Hepatocyte (in vitro differentiated cells): ENCODE data around the gene ZNF79. TPM values are rescaled to one million over a fixed set of nuclear protein-coding genes. Genes with fewer than 3 reads are reported as not detected.

Experiments used
- DNase-seq: peaks from one replicate; pipeline ENCODE4 v3.0.0-alpha.2; 2016; ENCODE audit warnings: low spot score
- H2AFZ ChIP-seq: fragments of 200-600 bp; sonication (generic); 2 replicates; pipeline ENCODE4 v1.6.0; 2016; ENCODE audit warnings: antibody characterized with exemption, mild to moderate bottlenecking
- H3K27ac ChIP-seq: fragments of 200-600 bp; sonication (generic); 2 replicates; pipeline ENCODE4 v1.5.1; 2016; ENCODE audit warnings: mild to moderate bottlenecking
- H3K27me3 ChIP-seq: fragments of 200-600 bp; sonication (generic); 2 replicates; pipeline ENCODE4 v1.6.1; 2016
- H3K36me3 ChIP-seq: fragments of 200-600 bp; sonication (generic); replicated peaks from 2 replicates; pipeline ENCODE4 v1.5.1; 2016; ENCODE audit warnings: low read depth; ENCODE audit not compliant: insufficient read depth
- H3K4me1 ChIP-seq: fragments of 200-600 bp; sonication (generic); 2 replicates; pipeline ENCODE4 v1.5.1; 2016; ENCODE audit warnings: mild to moderate bottlenecking, moderate library complexity; ENCODE audit not compliant: insufficient read depth
- H3K4me2 ChIP-seq: fragments of 200-600 bp; sonication (generic); 2 replicates; pipeline ENCODE4 v1.6.0; 2016
- H3K4me3 ChIP-seq: fragments of 200-600 bp; sonication (generic); 2 replicates; pipeline ENCODE4 v1.5.1; 2016; ENCODE audit warnings: mild to moderate bottlenecking
- H3K79me2 ChIP-seq: fragments of 200-600 bp; sonication (generic); 2 replicates; pipeline ENCODE4 v1.6.0; 2017; ENCODE audit warnings: mild to moderate bottlenecking
- H3K9me2 ChIP-seq: fragments of 200-600 bp; sonication (generic); replicated peaks from 2 replicates; pipeline ENCODE4 v1.6.0; 2017; ENCODE audit warnings: mild to moderate bottlenecking; ENCODE audit not compliant: insufficient read depth
- H3K9me3 ChIP-seq: fragments of 200-600 bp; sonication (generic); 2 replicates; pipeline ENCODE4 v1.5.1; 2016; ENCODE audit warnings: low read depth, mild to moderate bottlenecking
- H4K20me1 ChIP-seq: fragments of 200-600 bp; sonication (generic); 2 replicates; pipeline ENCODE4 v1.6.0; 2016; ENCODE audit warnings: mild to moderate bottlenecking; ENCODE audit not compliant: insufficient read depth, poor library complexity, severe bottlenecking
- EZH2 ChIP-seq: fragments of 200-600 bp; sonication (generic); IDR thresholded peaks from 2 replicates; pipeline ENCODE4 v1.6.1; 2016; ENCODE audit warnings: antibody characterized with exemption, mild to moderate bottlenecking, borderline replicate concordance
- EZH2phosphoT487 ChIP-seq: fragments of 200-600 bp; sonication (generic); IDR thresholded peaks from one replicate; pipeline ENCODE4 v1.6.1; 2018; ENCODE audit warnings: antibody characterized with exemption, mild to moderate bottlenecking, low read depth, moderate library complexity; ENCODE audit not compliant: unreplicated experiment, severe bottlenecking
- WGBS: methylation state at CpG from one replicate; pipeline ENCODE4 v1.1.6; 2016; ENCODE audit warnings: low lambda C conversion rate; ENCODE audit errors: missing lambda C conversion rate; 5-methylcytosine and 5-hydroxymethylcytosine counted together
- polyA plus RNA-seq: library from polyadenylated mRNA; unstranded; fragments of >200 nt; fragmentation: Nextera tagmentation; extraction: Ambion mirVana; gene quantifications from 2 replicates; pipeline ENCODE4 v1.2.1, GENCODE V29; 2016
- total RNA-seq: library from RNA; depleted of rRNA; stranded (reverse); fragments of >200 nt; gene quantifications from 2 replicates; pipeline ENCODE4 v1.2.3, GENCODE V29; 2014
- TF ChIP-seq, protein P1 (sequence below): fragments of 200-600 bp; sonication (generic); IDR thresholded peaks from 2 replicates; pipeline ENCODE4 v1.5.1; 2016; ENCODE audit warnings: antibody characterized with exemption, mild to moderate bottlenecking; ENCODE audit not compliant: poor library complexity

ZNF79 gene
- total and polyA plus RNA-seq, 2 experiments from 2014 or later = 6.0 to 9.0 TPM

DNA sequence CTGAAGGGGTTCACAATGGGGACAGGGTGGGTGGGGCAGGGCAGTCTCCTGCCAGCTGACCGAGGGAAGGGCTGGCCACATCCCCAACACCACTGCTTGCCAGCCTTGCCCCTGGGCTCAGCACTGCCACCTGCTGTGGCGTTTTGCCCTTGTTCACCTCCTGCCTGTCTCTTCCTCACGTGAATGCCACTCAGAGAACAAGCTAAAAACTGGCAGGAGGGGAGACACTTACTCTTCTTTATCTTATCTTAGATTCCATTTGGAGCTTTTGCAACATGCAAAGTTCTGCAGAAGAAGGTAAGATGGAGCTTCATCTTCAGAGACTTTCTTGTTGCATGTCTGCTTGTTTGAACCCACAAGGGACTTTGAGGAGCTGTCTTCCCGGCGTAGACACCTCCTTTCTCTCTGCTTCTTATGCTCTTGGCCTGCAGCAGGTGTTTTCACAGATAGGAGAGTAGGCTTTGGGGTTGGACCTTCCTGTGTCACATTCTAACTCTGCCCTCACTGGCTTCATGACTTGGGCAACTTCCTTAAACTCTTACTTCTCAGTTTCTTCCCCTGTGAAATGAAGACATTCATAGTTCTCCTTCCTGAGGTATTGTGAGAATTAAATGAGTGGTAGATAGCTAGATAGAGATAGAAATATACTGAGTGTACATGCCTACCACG lies 31.3 kb downstream of the ZNF79 start:
- no peak overlapping the region for H3K4me2 ChIP-seq
- 85% methylated on average over 6 of the region's 6 CpGs for WGBS
- H3K27ac ChIP-seq = no peak overlapping the region
- no peak for DNase-seq
- peaks cover 4% of the 10 kb centered on the region for H4K20me1 ChIP-seq
- no peaks in the 10 kb centered on the region for H3K36me3 ChIP-seq
- H3K4me1 ChIP-seq = peaks cover 11% of the 10 kb centered on the region
- H3K27me3 ChIP-seq = no peaks in the 10 kb centered on the region
- no peak overlapping the region for H2AFZ ChIP-seq
- H3K9me2 ChIP-seq = no peaks in the 10 kb centered on the region
- H3K4me3 ChIP-seq = no peak overlapping the region
- no peaks in the 10 kb centered on the region for H3K9me3 ChIP-seq
- no peak for TF ChIP-seq EZH2phosphoT487
- TF ChIP-seq, protein P1, sequence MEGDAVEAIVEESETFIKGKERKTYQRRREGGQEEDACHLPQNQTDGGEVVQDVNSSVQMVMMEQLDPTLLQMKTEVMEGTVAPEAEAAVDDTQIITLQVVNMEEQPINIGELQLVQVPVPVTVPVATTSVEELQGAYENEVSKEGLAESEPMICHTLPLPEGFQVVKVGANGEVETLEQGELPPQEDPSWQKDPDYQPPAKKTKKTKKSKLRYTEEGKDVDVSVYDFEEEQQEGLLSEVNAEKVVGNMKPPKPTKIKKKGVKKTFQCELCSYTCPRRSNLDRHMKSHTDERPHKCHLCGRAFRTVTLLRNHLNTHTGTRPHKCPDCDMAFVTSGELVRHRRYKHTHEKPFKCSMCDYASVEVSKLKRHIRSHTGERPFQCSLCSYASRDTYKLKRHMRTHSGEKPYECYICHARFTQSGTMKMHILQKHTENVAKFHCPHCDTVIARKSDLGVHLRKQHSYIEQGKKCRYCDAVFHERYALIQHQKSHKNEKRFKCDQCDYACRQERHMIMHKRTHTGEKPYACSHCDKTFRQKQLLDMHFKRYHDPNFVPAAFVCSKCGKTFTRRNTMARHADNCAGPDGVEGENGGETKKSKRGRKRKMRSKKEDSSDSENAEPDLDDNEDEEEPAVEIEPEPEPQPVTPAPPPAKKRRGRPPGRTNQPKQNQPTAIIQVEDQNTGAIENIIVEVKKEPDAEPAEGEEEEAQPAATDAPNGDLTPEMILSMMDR = peak; percentile 12
- peaks cover 9% of the 10 kb centered on the region for H3K79me2 ChIP-seq

DNA sequence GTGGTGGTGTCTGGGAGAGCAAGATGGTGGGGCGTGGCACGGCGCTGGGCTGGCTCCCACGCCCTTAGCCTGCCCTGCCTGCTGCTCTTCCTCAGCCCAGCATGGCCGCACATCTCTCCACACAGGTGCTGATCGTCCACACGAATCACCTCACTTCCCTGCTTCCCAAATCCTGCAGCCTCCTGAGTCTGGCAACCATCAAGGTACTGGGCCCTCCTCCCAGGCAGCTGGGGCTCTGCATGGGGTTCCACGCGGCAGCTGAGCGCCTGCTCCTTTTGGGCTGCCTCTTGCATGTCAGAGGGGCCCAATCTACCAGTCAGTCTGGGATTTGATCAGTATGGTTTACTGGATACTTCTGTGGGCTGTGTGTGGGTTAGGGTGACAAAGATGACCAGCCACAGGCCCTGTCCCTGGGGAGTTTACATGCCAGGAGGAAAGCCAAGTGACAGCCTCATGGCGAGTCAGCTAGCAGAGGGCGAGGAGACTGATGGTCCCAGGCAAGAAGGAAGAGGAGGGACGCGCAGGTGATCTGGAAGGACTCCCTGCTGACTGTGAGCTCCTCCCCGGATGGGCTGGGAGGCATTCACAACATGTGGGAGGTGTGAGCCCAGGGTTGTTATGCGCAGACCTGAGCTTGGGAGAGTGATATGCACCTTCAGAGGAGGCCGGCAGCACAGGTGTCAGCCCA lies 33.2 kb downstream of the ZNF79 start:
- peaks cover 6% of the 10 kb centered on the region for H3K4me1 ChIP-seq
- no peak for DNase-seq
- H3K4me3 ChIP-seq = no peak overlapping the region
- no peaks in the 10 kb centered on the region for H4K20me1 ChIP-seq
- no peaks in the 10 kb centered on the region for H3K27me3 ChIP-seq
- H3K27ac ChIP-seq = no peak overlapping the region
- H3K36me3 ChIP-seq = no peaks in the 10 kb centered on the region
- H3K79me2 ChIP-seq = peaks cover 2% of the 10 kb centered on the region
- no peak for TF ChIP-seq EZH2
- H3K9me3 ChIP-seq = no peaks in the 10 kb centered on the region
- no peak overlapping the region for H2AFZ ChIP-seq
- 94% methylated on average over 16 of the region's 17 CpGs for WGBS
- no peaks in the 10 kb centered on the region for H3K9me2 ChIP-seq
- no peak overlapping the region for H3K4me2 ChIP-seq

DNA sequence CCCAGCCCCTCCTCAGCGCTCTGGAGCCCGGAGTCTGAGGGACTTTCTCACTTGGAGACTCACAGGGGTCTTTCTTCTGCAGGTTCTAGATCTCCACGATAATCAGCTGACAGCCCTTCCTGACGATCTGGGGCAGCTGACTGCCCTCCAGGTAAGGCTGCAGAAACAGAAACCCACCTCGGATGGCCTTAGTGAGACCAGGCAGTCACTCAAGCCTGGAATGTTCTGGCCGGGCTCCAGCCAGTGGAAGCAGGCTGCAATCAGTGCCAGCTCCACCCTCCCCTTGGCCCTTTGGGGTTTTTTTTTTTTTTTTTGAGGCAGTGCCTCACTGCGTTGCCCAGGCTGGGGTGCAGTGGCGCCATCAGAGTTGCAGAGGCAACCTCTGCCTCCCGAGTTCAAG lies 34.7 kb downstream of the ZNF79 start:
- TF ChIP-seq EZH2phosphoT487 = no peak
- TF ChIP-seq, protein P1 = no peak
- TF ChIP-seq EZH2 = no peak
- Histone ChIP-seq H3K9me3 (no peaks in the 10 kb centered on the region), H3K4me1 (no peaks in the 10 kb centered on the region), H3K9me2 (no peaks in the 10 kb centered on the region), H3K27me3 (no peaks in the 10 kb centered on the region), H3K36me3 (no peaks in the 10 kb centered on the region), H3K27ac (no peak overlapping the region), H2AFZ (no peak overlapping the region), H3K4me2 (no peak overlapping the region), H3K4me3 (no peak overlapping the region), H3K79me2 (no peaks in the 10 kb centered on the region), H4K20me1 (no peaks in the 10 kb centered on the region)
- 96% methylated on average over 9 of the region's 9 CpGs for WGBS
- no peak for DNase-seq

DNA sequence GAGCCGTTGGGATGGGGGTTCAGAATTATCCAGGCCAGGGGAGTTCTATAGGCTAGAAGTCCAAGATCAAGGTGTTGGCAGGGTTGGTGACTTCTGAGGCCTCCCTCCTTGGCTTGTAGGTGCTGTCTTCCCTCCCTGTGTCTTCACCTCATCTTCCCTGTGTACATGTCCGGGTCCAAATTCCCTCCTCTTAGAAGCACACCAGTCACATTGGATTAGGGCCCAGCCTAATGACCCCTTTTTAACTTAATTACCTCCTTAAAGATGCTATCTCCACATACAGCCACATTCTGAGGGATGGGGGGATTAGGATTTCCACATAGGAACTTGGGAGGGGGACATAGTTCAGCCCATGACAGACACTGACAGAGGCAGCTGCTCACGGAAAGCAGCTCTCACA lies 39.2 kb downstream of the ZNF79 start:
- no peak for DNase-seq
- Histone ChIP-seq H3K4me1 (no peaks in the 10 kb centered on the region), H2AFZ (no peak overlapping the region), H3K4me3 (no peak overlapping the region), H3K36me3 (no peaks in the 10 kb centered on the region), H3K27ac (peak overlapping the region; percentile 34), H4K20me1 (no peaks in the 10 kb centered on the region), H3K79me2 (no peaks in the 10 kb centered on the region), H3K27me3 (no peaks in the 10 kb centered on the region), H3K9me3 (no peaks in the 10 kb centered on the region), H3K4me2 (no peak overlapping the region), H3K9me2 (no peaks in the 10 kb centered on the region)
- WGBS = 63% methylated on average over 3 of the region's 3 CpGs
- TF ChIP-seq EZH2phosphoT487 (no peak), EZH2 (no peak)
- TF ChIP-seq, protein P1 = no peak
